ENCODE measurements around the gene TUBB2B. TPM values are rescaled to one million over a fixed set of nuclear protein-coding genes. Genes with fewer than 3 reads are reported as not detected.

TUBB2B gene
- total and polyA plus RNA-seq, 2 donors: 4.3 to 6.8 TPM

GRCh38 chr6:3232017-3232945, 4.8 kb upstream of the TUBB2B start:
- Histone ChIP-seq H3K4me1 (ENCODE audit: control insufficient read depth in 2 of 2, insufficient read depth in 2 of 2, low read length in 2 of 2) (peaks cover 6 to 36% of the 10 kb centered on the region in 2 donors), H3K36me3 (ENCODE audit: control insufficient read depth in 2 of 2, insufficient read depth in 2 of 2, low read length in 1 of 2) (no peaks in the 10 kb centered on the region), H3K27ac (ENCODE audit: low read depth in 1 of 2, low read length in 1 of 2) (no peak overlapping the region), H3K4me3 (ENCODE audit: low read length in 2 of 2) (no peak overlapping the region), H3K9me3 (ENCODE audit: control insufficient read depth in 2 of 2, insufficient read depth in 1 of 2, low read length in 1 of 2) (peaks cover 0 to 6% of the 10 kb centered on the region in 2 donors), H3K27me3 (ENCODE audit: control insufficient read depth in 2 of 2, insufficient read depth in 1 of 2, low read length in 1 of 2) (peaks cover 65 to 94% of the 10 kb centered on the region in 2 donors)
- no peak for DNase-seq (ENCODE audit: low read depth in 6 of 9, low spot score in 9 of 9)
- WGBS: 27% methylated on average over 23 of the region's 23 CpGs

- Histone ChIP-seq H3K9me3 (ENCODE audit: control insufficient read depth in 2 of 2, insufficient read depth in 1 of 2, low read length in 1 of 2) (peaks cover 0 to 13% of the 10 kb centered on the region in 2 donors), H3K4me1 (ENCODE audit: control insufficient read depth in 2 of 2, insufficient read depth in 2 of 2, low read length in 2 of 2) (peaks cover 6 to 44% of the 10 kb centered on the region in 2 donors), H3K4me3 (ENCODE audit: low read length in 2 of 2) (no peak overlapping the region), H3K27ac (ENCODE audit: low read depth in 1 of 2, low read length in 1 of 2) (no peak overlapping the region), H3K36me3 (ENCODE audit: control insufficient read depth in 2 of 2, insufficient read depth in 2 of 2, low read length in 1 of 2) (no peaks in the 10 kb centered on the region), H3K27me3 (ENCODE audit: control insufficient read depth in 2 of 2, insufficient read depth in 1 of 2, low read length in 1 of 2) (peaks cover 72 to 97% of the 10 kb centered on the region in 2 donors)
- DNase-seq (ENCODE audit: low read depth in 6 of 9, low spot score in 9 of 9): no peak
- WGBS: 4% methylated on average over 47 of the region's 47 CpGs
Observed at GRCh38 chr6:3231247-3232016, 4.0 kb upstream of the TUBB2B start.

GRCh38 chr6:3230900-3231246, 3.4 kb upstream of the TUBB2B start:
- no peak for DNase-seq (ENCODE audit: low read depth in 6 of 9, low spot score in 9 of 9)
- peaks cover 78 to 97% of the 10 kb centered on the region in 2 donors for H3K27me3 ChIP-seq (ENCODE audit: control insufficient read depth in 2 of 2, insufficient read depth in 1 of 2, low read length in 1 of 2)
- H3K9me3 ChIP-seq (ENCODE audit: control insufficient read depth in 2 of 2, insufficient read depth in 1 of 2, low read length in 1 of 2): peaks cover 0 to 17% of the 10 kb centered on the region in 2 donors
- WGBS: 6% methylated on average over 11 of the region's 11 CpGs
- H3K36me3 ChIP-seq (ENCODE audit: control insufficient read depth in 2 of 2, insufficient read depth in 2 of 2, low read length in 1 of 2): no peaks in the 10 kb centered on the region
- no peak overlapping the region for H3K27ac ChIP-seq (ENCODE audit: low read depth in 1 of 2, low read length in 1 of 2)
- no peak overlapping the region for H3K4me3 ChIP-seq (ENCODE audit: low read length in 2 of 2)
- H3K4me1 ChIP-seq (ENCODE audit: control insufficient read depth in 2 of 2, insufficient read depth in 2 of 2, low read length in 2 of 2): peaks cover 6 to 45% of the 10 kb centered on the region in 2 donors

- H3K27ac ChIP-seq (ENCODE audit: low read depth in 1 of 2, low read length in 1 of 2): no peak overlapping the region
- H3K9me3 ChIP-seq (ENCODE audit: control insufficient read depth in 2 of 2, insufficient read depth in 1 of 2, low read length in 1 of 2): peaks cover 0 to 17% of the 10 kb centered on the region in 2 donors
- peaks cover 79 to 98% of the 10 kb centered on the region in 2 donors for H3K27me3 ChIP-seq (ENCODE audit: control insufficient read depth in 2 of 2, insufficient read depth in 1 of 2, low read length in 1 of 2)
- H3K4me3 ChIP-seq (ENCODE audit: low read length in 2 of 2): no peak overlapping the region
- H3K4me1 ChIP-seq (ENCODE audit: control insufficient read depth in 2 of 2, insufficient read depth in 2 of 2, low read length in 2 of 2): peaks cover 6 to 45% of the 10 kb centered on the region in 2 donors
- no peaks in the 10 kb centered on the region for H3K36me3 ChIP-seq (ENCODE audit: control insufficient read depth in 2 of 2, insufficient read depth in 2 of 2, low read length in 1 of 2)
- no peak for DNase-seq (ENCODE audit: low read depth in 6 of 9, low spot score in 9 of 9)
- WGBS: 31% methylated on average over 11 of the region's 11 CpGs
Observed at GRCh38 chr6:3230256-3230882, 2.9 kb upstream of the TUBB2B start.

- no peak overlapping the region for H3K27ac ChIP-seq (ENCODE audit: low read depth in 1 of 2, low read length in 1 of 2)
- DNase-seq (ENCODE audit: low read depth in 6 of 9, low spot score in 9 of 9): peak in 1 of 9 donors; percentile 30
- H3K4me1 ChIP-seq (ENCODE audit: control insufficient read depth in 2 of 2, insufficient read depth in 2 of 2, low read length in 2 of 2): peaks cover 6 to 45% of the 10 kb centered on the region in 2 donors
Observed at GRCh38 chr6:3229566-3230178, 2.2 kb upstream of the TUBB2B start.

GRCh38 chr6:3228771-3229565, 1.5 kb upstream of the TUBB2B start:
- WGBS: 2% methylated on average over 62 of the region's 62 CpGs
- peak in 5 of 9 donors; percentile 24 to 68 (median 30) for DNase-seq (ENCODE audit: low read depth in 6 of 9, low spot score in 9 of 9)
- H3K4me1 ChIP-seq (ENCODE audit: control insufficient read depth in 2 of 2, insufficient read depth in 2 of 2, low read length in 2 of 2): peaks cover 6 to 45% of the 10 kb centered on the region in 2 donors
- peak overlapping the region in 1 of 2 donors; percentile 33 for H3K4me3 ChIP-seq (ENCODE audit: low read length in 2 of 2)
- no peaks in the 10 kb centered on the region for H3K36me3 ChIP-seq (ENCODE audit: control insufficient read depth in 2 of 2, insufficient read depth in 2 of 2, low read length in 1 of 2)
- peaks cover 76 to 90% of the 10 kb centered on the region in 2 donors for H3K27me3 ChIP-seq (ENCODE audit: control insufficient read depth in 2 of 2, insufficient read depth in 1 of 2, low read length in 1 of 2)
- peaks cover 0 to 17% of the 10 kb centered on the region in 2 donors for H3K9me3 ChIP-seq (ENCODE audit: control insufficient read depth in 2 of 2, insufficient read depth in 1 of 2, low read length in 1 of 2)
- H3K27ac ChIP-seq (ENCODE audit: low read depth in 1 of 2, low read length in 1 of 2): no peak overlapping the region

More at GRCh38 chr6:3229566-3230178, 2.2 kb upstream of the TUBB2B start:
- H3K4me3 ChIP-seq (ENCODE audit: low read length in 2 of 2): peak overlapping the region in 1 of 2 donors; percentile 33
- no peaks in the 10 kb centered on the region for H3K36me3 ChIP-seq (ENCODE audit: control insufficient read depth in 2 of 2, insufficient read depth in 2 of 2, low read length in 1 of 2)
- WGBS: 2% methylated on average over 28 of the region's 28 CpGs
- H3K9me3 ChIP-seq (ENCODE audit: control insufficient read depth in 2 of 2, insufficient read depth in 1 of 2, low read length in 1 of 2): peaks cover 0 to 17% of the 10 kb centered on the region in 2 donors
- peaks cover 79 to 91% of the 10 kb centered on the region in 2 donors for H3K27me3 ChIP-seq (ENCODE audit: control insufficient read depth in 2 of 2, insufficient read depth in 1 of 2, low read length in 1 of 2)

- Histone ChIP-seq H3K27ac (ENCODE audit: low read depth in 1 of 2, low read length in 1 of 2) (no peak overlapping the region), H3K27me3 (ENCODE audit: control insufficient read depth in 2 of 2, insufficient read depth in 1 of 2, low read length in 1 of 2) (peaks cover 71 to 89% of the 10 kb centered on the region in 2 donors), H3K9me3 (ENCODE audit: control insufficient read depth in 2 of 2, insufficient read depth in 1 of 2, low read length in 1 of 2) (peaks cover 0 to 17% of the 10 kb centered on the region in 2 donors), H3K4me3 (ENCODE audit: low read length in 2 of 2) (peak overlapping the region in 1 of 2 donors; percentile 33), H3K36me3 (ENCODE audit: control insufficient read depth in 2 of 2, insufficient read depth in 2 of 2, low read length in 1 of 2) (no peaks in the 10 kb centered on the region), H3K4me1 (ENCODE audit: control insufficient read depth in 2 of 2, insufficient read depth in 2 of 2, low read length in 2 of 2) (peaks cover 6 to 45% of the 10 kb centered on the region in 2 donors)
- 2% methylated on average over 38 of the region's 38 CpGs for WGBS
- DNase-seq (ENCODE audit: low read depth in 6 of 9, low spot score in 9 of 9): no peak
Observed at GRCh38 chr6:3228046-3228671, 706 bp upstream of the TUBB2B start.

Measured in thymus (tissue), 11 donors.